GM12872 (cell line): ENCODE measurements around the gene ACAA2.

ENCODE experiments used
- CTCF ChIP-seq: IDR thresholded peaks from 3 replicates; pipeline ENCODE4 v1.5.1; 2011; ENCODE audit warnings: low read depth, mild to moderate bottlenecking, low read length, moderate library complexity; ENCODE audit not compliant: insufficient read depth

Gene ACAA2

DNA sequence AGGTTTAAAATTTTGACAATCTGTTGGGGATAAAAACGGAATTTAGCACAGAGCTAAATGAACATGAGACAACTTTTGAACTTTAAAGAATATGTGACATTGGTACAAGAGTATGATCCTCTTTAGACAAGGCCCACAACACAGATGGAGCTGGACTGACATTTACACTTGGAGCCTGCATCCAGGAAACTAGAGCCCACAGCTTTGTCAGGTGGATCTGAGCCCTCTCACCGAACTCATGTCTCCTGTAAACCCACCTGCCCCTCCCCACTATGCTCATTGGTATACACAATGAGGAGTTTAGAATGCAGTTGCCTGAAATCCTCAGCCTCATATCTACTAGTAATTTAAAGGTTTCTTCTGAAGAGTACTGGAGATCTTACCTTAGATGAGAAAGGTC, 22.1 kb upstream of the ACAA2 start:
- no peak for TF ChIP-seq CTCF

DNA sequence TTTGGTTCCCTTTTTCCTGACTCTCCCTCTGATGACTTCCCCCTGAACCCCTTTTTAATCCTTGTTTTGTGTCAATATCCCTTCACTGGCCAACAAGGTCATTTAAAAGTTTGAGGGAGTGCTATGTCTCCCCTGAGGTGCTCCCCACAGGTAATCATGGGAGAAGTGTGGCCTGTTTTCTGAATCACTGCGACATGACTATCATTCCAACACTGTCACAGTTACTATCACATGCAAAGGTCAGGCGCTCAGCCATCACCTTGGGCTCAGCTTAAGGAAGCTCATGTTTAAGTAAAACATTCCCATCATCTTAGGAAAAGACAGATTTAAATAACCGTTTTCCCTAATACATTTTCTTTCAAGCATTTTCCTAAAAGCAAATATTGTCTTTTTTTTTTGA, 20.9 kb upstream of the ACAA2 start:
- no peak for TF ChIP-seq CTCF

- TF ChIP-seq CTCF = no peak
Observed at GRCh38 chr18:49833814-49834213, 20.5 kb upstream of the ACAA2 start.

DNA sequence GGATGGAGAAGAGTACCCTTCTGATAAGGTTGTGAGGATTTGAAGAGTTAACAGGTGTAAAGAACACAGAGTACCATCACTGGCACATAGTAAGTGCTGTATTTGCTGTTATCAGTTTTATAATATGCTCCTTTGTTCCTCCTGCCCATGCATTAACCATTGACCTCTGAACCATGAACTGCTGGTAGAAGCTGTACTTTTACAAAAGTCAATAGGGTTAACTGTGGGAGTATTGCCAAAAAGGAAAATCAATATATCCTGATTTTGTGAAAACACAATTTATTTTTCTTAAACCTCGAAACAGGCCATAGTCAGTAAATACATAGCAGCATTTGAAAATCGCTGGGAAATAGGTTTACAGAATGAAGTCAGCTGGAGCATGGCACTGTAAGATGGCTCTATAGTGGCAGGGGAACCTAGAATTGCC, 18.9 kb upstream of the ACAA2 start:
- TF ChIP-seq CTCF = no peak

- TF ChIP-seq CTCF = no peak
Observed at GRCh38 chr18:49827996-49828395, 14.7 kb upstream of the ACAA2 start.

- TF ChIP-seq CTCF = no peak
Observed at GRCh38 chr18:49819823-49820671, 6.7 kb upstream of the ACAA2 start.

GRCh38 chr18:49819071-49819662, 5.8 kb upstream of the ACAA2 start:
- no peak for TF ChIP-seq CTCF
